Subcutaneous abdominal adipose tissue (tissue), 5 donors: ENCODE data around the gene EFR3B.
"Not testable (repeated sequence)": the region's sequence is repeated elsewhere in the genome, so short reads cannot be mapped to it uniquely, and the experiment has no call there.

Source experiments
- H3K27ac ChIP-seq: one replicate; pipeline ENCODE4 v1.7.0; 2013; ENCODE audit warnings: low read depth, mild to moderate bottlenecking, inconsistent platforms, low read length, moderate library complexity
- H3K27me3 ChIP-seq, 5 donors: one replicate each; pipeline ENCODE4 v1.7.0; 2013; ENCODE audit warnings: low read length in 5 of 5, inconsistent platforms in 1 of 5; ENCODE audit not compliant: control insufficient read depth in 5 of 5, insufficient read depth in 4 of 5
- H3K36me3 ChIP-seq, 5 donors: one replicate each; pipeline ENCODE4 v1.7.0; 2013; ENCODE audit warnings: low read length in 5 of 5; ENCODE audit not compliant: control insufficient read depth in 5 of 5, insufficient read depth in 5 of 5
- H3K4me1 ChIP-seq, 5 donors: one replicate each; pipeline ENCODE4 v1.7.0; 2013; ENCODE audit warnings: low read length in 5 of 5, mild to moderate bottlenecking in 3 of 5, moderate library complexity in 1 of 5; ENCODE audit not compliant: control insufficient read depth in 5 of 5, insufficient read depth in 5 of 5
- H3K4me3 ChIP-seq, 5 donors: one replicate each; pipeline ENCODE4 v1.7.0; 2013; ENCODE audit warnings: low read length in 5 of 5, low read depth in 1 of 5
- H3K9ac ChIP-seq, 5 donors: one replicate each; pipeline ENCODE4 v1.7.0; 2013; ENCODE audit warnings: low read length in 5 of 5, mild to moderate bottlenecking in 4 of 5, moderate library complexity in 3 of 5
- H3K9me3 ChIP-seq, 5 donors: one replicate each; pipeline ENCODE4 v1.7.0; 2013; ENCODE audit warnings: low read length in 5 of 5; ENCODE audit not compliant: control insufficient read depth in 5 of 5
- donor health status: healthy.
- donor health status: healthy.
- donor health status: healthy.
- donor health status: healthy.
- donor health status: healthy.

The EFR3B gene

DNA sequence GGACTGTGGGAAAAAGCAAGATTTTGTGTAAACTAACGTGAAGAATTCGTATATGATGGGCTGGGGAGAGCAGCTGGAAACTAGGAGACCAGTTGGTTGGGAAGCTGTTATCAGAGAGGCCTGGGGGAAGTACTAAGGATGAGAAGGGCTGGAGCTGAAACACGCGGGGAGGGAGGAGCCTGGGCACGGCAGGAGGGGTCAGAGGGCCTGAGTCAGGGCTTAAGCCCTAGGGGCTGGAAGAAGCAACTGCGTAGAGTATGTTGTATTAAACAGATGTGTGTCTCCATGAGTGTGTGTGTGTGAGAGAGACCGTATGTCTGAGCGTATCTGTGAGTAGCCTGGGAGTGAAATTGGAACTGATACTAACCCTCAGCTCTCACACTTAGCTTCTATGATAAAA, 118.1 kb downstream of the EFR3B start:
- H3K27me3 ChIP-seq = peaks cover 0 to 13% (median 8%) of the 10 kb centered on the region in 5 donors
- H3K9me3 ChIP-seq = no peaks in the 10 kb centered on the region
- no peak overlapping the region for H3K4me3 ChIP-seq
- H3K27ac ChIP-seq = no peak overlapping the region
- peaks cover 0 to 6% (median 0%) of the 10 kb centered on the region in 5 donors for H3K36me3 ChIP-seq
- H3K4me1 ChIP-seq = peaks cover 2 to 15% (median 10%) of the 10 kb centered on the region in 5 donors
- H3K9ac ChIP-seq = no peak overlapping the region

- Histone ChIP-seq H3K27ac (no peak overlapping the region), H3K36me3 (peaks cover 0 to 6% (median 0%) of the 10 kb centered on the region in 5 donors), H3K4me3 (peak overlapping the region in 3 of 5 donors; percentile 57 to 77 (median 72)), H3K4me1 (peaks cover 2 to 15% (median 10%) of the 10 kb centered on the region in 5 donors), H3K27me3 (peaks cover 0 to 16% (median 11%) of the 10 kb centered on the region in 5 donors), H3K9ac (no peak overlapping the region), H3K9me3 (no peaks in the 10 kb centered on the region)
These were observed 118.5 kb downstream of the EFR3B start for GRCh38 chr2:25160376-25160775.

DNA sequence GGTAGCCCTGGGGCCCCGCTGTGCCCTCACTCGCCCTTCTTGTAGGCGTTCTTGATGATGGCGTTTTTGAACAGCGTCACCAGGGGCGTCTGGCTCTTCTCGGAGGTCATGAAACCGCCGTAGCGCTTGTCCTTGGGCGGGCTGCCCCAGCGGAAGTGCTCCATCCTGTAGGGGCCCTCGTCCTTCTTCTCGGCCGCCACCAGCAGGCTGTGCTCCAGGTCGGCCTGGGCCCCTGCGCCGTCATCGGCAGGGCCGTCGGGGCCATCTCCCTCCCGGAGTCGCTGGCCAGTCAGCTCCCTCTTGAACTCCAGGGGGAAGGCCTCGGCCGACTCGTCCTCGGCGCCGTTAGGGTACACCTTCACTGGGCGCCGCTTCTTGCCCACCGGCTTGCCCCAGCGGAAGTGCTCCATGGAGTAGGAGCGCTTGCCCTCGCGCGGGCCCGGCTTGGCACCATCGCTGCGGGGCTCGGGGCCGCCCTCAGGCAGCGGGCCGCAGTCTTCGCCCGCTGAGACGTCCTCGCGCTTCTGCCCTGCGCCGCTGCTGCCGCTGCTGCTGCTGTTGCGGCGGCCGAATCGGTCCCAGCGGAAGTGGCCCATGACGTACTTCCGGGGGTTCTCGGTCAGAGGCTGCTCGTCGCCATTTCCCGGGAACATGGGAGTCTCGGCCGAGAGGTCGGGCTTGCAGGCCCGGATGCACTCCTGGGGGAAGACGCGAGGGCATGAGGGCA, 119.3 kb downstream of the EFR3B start:
- no peak overlapping the region for H3K27ac ChIP-seq
- peaks cover 0 to 4% (median 0%) of the 10 kb centered on the region in 5 donors for H3K36me3 ChIP-seq
- H3K4me1 ChIP-seq = peaks cover 2 to 15% (median 10%) of the 10 kb centered on the region in 5 donors
- peak overlapping the region in 4 of 5 donors; percentile 57 to 77 (median 65) for H3K4me3 ChIP-seq
- peaks cover 6 to 22% (median 18%) of the 10 kb centered on the region in 5 donors for H3K27me3 ChIP-seq
- peak overlapping the region in 3 of 5 donors; percentile 9 to 56 (median 39) for H3K9ac ChIP-seq
- H3K9me3 ChIP-seq = no peaks in the 10 kb centered on the region

GRCh38 chr2:25162061-25162460, 120.2 kb downstream of the EFR3B start:
- Histone ChIP-seq H3K4me3 (peak overlapping the region in 4 of 5 donors; percentile 56 to 77 (median 65)), H3K4me1 (peaks cover 2 to 15% (median 10%) of the 10 kb centered on the region in 5 donors), H3K27me3 (peaks cover 12 to 29% (median 22%) of the 10 kb centered on the region in 5 donors)
- not testable (repeated sequence) for H3K9ac ChIP-seq, H3K9me3 ChIP-seq, H3K27ac ChIP-seq, H3K36me3 ChIP-seq

GRCh38 chr2:25164561-25164960, 122.7 kb downstream of the EFR3B start:
- Histone ChIP-seq H3K27me3 (peaks cover 30 to 53% (median 33%) of the 10 kb centered on the region in 5 donors), H3K9me3 (no peaks in the 10 kb centered on the region), H3K4me3 (no peak overlapping the region), H3K9ac (no peak overlapping the region), H3K4me1 (peaks cover 2 to 26% (median 17%) of the 10 kb centered on the region in 5 donors), H3K27ac (no peak overlapping the region), H3K36me3 (no peaks in the 10 kb centered on the region)

DNA sequence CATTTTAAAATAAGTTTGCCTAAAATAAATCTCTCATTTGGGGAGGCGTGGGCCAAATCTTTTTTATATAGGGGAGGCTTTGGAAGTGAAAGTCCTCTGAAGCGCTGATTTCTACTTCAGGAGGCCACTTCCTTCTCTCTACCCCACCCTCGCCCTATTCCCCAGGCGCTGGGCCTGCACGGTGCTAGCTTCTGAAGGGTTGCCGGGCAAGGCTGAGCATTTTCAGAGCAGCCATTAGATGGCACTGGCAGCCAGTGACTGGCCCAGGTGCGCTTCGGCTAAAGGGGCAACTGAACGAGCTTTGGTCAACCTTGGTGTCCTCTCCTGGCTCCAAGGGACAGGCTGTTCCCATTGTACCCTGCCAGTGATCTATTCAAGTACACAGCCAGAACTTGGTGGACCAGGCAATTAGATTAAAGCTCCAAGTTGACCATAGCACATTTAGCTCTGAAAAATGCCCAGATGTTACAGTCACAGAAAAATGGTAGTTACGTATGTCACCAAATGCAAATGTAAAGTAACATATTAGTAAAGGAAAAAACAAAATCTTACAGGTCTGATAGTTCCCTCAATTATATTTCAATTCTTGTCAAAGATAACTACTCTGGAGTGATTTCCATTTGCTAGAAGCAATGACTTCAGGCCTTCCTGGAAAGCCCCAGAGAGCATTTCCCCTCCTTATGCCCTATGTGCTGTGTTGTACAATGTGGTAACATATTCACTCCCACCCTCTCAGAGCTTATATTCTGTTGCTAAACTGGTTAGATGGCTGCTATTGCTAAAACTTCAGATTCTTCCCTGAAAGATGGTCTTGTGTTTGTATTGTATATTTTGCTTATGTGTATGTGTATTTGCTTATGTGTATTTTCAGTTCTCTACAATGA, 124.4 kb downstream of the EFR3B start:
- H3K4me3 ChIP-seq = no peak overlapping the region
- peaks cover 2 to 19% (median 13%) of the 10 kb centered on the region in 5 donors for H3K4me1 ChIP-seq
- H3K9ac ChIP-seq = no peak overlapping the region
- peaks cover 0 to 3% (median 0%) of the 10 kb centered on the region in 5 donors for H3K9me3 ChIP-seq
- H3K27me3 ChIP-seq = peaks cover 30 to 60% (median 36%) of the 10 kb centered on the region in 5 donors
- no peaks in the 10 kb centered on the region for H3K36me3 ChIP-seq
- H3K27ac ChIP-seq = no peak overlapping the region

DNA sequence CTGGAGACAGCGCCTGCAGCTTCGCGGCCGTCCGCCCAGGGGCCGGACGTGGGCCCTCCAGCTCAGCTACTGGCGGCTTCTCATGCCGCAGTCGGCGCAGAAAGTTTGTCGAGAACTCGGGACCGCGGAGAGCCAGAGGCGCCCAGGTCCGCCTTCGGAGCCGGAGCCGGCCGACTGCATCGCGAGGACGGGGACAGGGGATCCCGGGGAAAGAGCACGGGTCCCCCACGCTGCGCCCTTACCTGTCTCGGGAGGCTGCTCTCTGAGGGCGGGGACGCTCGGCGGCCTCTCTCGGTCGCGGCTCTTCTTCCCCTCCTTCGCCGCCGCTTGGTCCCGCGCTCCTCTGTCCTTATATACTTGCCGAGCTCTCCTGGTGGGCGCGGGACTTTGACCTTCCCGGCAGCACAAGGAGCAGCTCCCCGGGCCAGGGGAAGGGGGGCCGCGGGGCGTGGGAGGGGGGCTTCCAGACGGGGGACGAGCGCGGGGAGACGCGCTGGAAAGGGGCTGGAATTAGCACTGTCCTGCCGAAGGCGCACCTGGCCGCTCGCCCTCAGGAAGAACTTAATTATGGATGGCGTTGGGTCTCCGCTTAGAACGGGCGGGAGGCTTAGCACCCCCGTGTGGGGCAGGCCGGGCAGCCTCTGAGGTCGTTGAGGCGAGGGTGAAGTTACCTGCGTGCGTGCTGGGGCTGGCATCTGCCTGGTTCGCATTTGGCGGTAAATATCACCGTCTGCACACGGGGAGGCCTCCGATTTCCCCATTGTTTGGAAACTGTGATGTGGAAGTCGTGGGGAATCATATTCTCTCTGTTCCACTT, 126.6 kb downstream of the EFR3B start, which contains the start of gene POMC:
TSS of gene POMC (minus strand) at position 325 of the 817 bp plus-strand sequence. CDS start 3,808 bp downstream, outside the sequence.
- Histone ChIP-seq H3K4me3 (peak within 1 kb of the TSS in 4 of 5 donors; percentile 47 to 59 (median 53)), H3K9me3 (peaks cover 0 to 3% (median 0%) of the 10 kb centered on the region in 5 donors), H3K36me3 (no peaks in the 10 kb centered on the region), H3K9ac (peak within 1 kb of the TSS in 1 of 5 donors; percentile 15), H3K4me1 (peaks cover 0 to 12% (median 9%) of the 10 kb centered on the region in 5 donors), H3K27me3 (peaks cover 30 to 59% (median 34%) of the 10 kb centered on the region in 5 donors), H3K27ac (no peak within 1 kb of the TSS)

GRCh38 chr2:25169073-25169470, 127.2 kb downstream of the EFR3B start:
- Histone ChIP-seq H3K27ac (no peak overlapping the region), H3K27me3 (peaks cover 29 to 55% (median 34%) of the 10 kb centered on the region in 5 donors), H3K4me3 (peak overlapping the region in 1 of 5 donors; percentile 59), H3K9me3 (peaks cover 0 to 3% (median 0%) of the 10 kb centered on the region in 5 donors), H3K9ac (no peak overlapping the region), H3K36me3 (no peaks in the 10 kb centered on the region), H3K4me1 (peaks cover 0 to 12% (median 9%) of the 10 kb centered on the region in 5 donors)

- Histone ChIP-seq H3K36me3 (no peaks in the 10 kb centered on the region), H3K4me3 (no peak overlapping the region), H3K4me1 (peaks cover 0 to 12% (median 9%) of the 10 kb centered on the region in 5 donors), H3K27ac (no peak overlapping the region), H3K27me3 (peaks cover 25 to 42% (median 32%) of the 10 kb centered on the region in 5 donors), H3K9me3 (peaks cover 0 to 3% (median 0%) of the 10 kb centered on the region in 5 donors), H3K9ac (no peak overlapping the region)
These were observed 129.0 kb downstream of the EFR3B start for GRCh38 chr2:25170888-25171287.
